ENCODE data around the gene ALDH4A1.

DNA sequence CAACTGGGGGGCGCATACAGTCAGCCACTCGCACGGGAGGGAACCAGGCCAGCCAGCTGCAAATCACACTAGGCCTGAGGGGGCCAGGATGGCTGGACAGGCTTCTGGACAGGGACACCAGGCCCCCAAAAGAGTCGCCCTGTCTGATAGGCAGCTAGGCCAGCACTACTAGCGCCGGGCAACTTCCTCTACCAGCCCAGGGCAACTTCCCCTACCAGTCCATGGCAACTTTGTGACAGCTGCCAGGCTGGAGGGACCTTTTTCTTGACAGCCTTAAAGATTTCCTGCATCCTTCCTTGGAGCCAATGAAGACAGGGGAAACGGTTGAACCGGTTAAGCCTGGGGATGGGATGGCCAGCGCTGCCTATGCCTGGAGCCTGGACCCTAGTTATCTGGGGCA, 49.1 kb upstream of the ALDH4A1 start:
- TF ChIP-seq, protein P1, sequence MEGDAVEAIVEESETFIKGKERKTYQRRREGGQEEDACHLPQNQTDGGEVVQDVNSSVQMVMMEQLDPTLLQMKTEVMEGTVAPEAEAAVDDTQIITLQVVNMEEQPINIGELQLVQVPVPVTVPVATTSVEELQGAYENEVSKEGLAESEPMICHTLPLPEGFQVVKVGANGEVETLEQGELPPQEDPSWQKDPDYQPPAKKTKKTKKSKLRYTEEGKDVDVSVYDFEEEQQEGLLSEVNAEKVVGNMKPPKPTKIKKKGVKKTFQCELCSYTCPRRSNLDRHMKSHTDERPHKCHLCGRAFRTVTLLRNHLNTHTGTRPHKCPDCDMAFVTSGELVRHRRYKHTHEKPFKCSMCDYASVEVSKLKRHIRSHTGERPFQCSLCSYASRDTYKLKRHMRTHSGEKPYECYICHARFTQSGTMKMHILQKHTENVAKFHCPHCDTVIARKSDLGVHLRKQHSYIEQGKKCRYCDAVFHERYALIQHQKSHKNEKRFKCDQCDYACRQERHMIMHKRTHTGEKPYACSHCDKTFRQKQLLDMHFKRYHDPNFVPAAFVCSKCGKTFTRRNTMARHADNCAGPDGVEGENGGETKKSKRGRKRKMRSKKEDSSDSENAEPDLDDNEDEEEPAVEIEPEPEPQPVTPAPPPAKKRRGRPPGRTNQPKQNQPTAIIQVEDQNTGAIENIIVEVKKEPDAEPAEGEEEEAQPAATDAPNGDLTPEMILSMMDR (IDR thresholded peaks at IDR 0.05), result no peak
- no peak for TF ChIP-seq POLR2A (IDR thresholded peaks at IDR 0.05)

Data from lower leg skin (tissue), 3 donors.